NCI-H524 treated with DMSO at 0.1 percent for 48 hours (cell line): ENCODE results near the gene ARHGEF7.

Experiments used
- DNase-seq: peaks from one replicate; lab custom pipeline; 2025; lab: John Stamatoyannopoulos, UW

The ARHGEF7 gene

GRCh38 chr13:111345682-111346081 is 230.6 kb downstream of the ARHGEF7 start:
- DNase-seq, result no peak

GRCh38 chr13:111346101-111346680 is 231.1 kb downstream of the ARHGEF7 start:
- no peak for DNase-seq

- no peak for DNase-seq
These were observed 232.3 kb downstream of the ARHGEF7 start for GRCh38 chr13:111347438-111347837.

GRCh38 chr13:111353508-111353907 is 238.4 kb downstream of the ARHGEF7 start:
- DNase-seq, result no peak

- DNase-seq, result no peak
These were observed 239.7 kb downstream of the ARHGEF7 start for GRCh38 chr13:111354789-111355188.
